K562 (cell line): ENCODE results near the gene ZNF652. TPM values are rescaled to one million over a fixed set of nuclear protein-coding genes. Genes with fewer than 3 reads are reported as not detected.

ENCODE experiments used
- ATAC-seq: fragments of 200-7000 bp; cut with Tn5 transposase; 3 replicates; pipeline ENCODE4 v1.9.1; 2020; ENCODE audit warnings: moderate library complexity
- BruUV-seq: library from RNA; stranded (reverse); fragments of 400-500 nt; replicated peaks from 2 replicates; lab custom pipeline; 2021; lab: Mats Ljungman, UMichigan
- CTCF ChIA-PET: fragments of 300-600 bp; formaldehyde crosslinking; extraction: SDS; loops from one replicate; lab custom pipeline; 2021; ENCODE audit warnings: low intra/inter-chr PET ratio; lab: Yijun Ruan, JAX
- POLR2A ChIA-PET: fragments of 300-600, 350-650 bp; sonication (Branson Sonifier 250); formaldehyde crosslinking; extraction: SDS; loops from one replicate; lab custom pipeline; 2021; ENCODE audit warnings: antibody characterized with exemption, inconsistent platforms; lab: Yijun Ruan, JAX
- DNase-seq, 4 experiments: peaks; one replicate each; pipeline versions ENCODE4 v3.0.0 to v3.0.0-alpha.2; 2011 to 2018; ENCODE audit warnings: low spot score in 3 of 4, mixed read lengths in 3 of 4; ENCODE audit errors: extremely low read depth in 1 of 4
- FAIRE-seq: peaks from 2 replicates; lab custom pipeline; 2011; peaks lifted over from hg19 to GRCh38; lab: Jason Lieb, UNC
- H2AFZ ChIP-seq: 2 replicates; pipeline ENCODE4 v1.6.0; 2011; ENCODE audit warnings: low read depth, low read length, control low read depth, inconsistent platforms
- H3K27ac ChIP-seq: fragments of 200-600 bp; 3 replicates; pipeline ENCODE4 v1.8.0; 2011; ENCODE audit warnings: low read depth, mild to moderate bottlenecking, control low read depth, inconsistent platforms, low read length, moderate library complexity, mixed read lengths; ENCODE audit errors: extremely low read depth
- H3K27me3 ChIP-seq, 2 experiments: fragments of 300-600 bp in 1 of 2; 2 replicates in 1 of 2; 3 replicates in 1 of 2; pipeline versions ENCODE4 v1.6.0 to v1.8.0; 2011; ENCODE audit warnings: inconsistent platforms in 2 of 2, low read length in 2 of 2, mild to moderate bottlenecking in 1 of 2, mixed read lengths in 1 of 2, moderate library complexity in 1 of 2; ENCODE audit not compliant: control insufficient read depth in 2 of 2, insufficient read depth in 2 of 2
- H3K36me3 ChIP-seq: fragments of 300-600 bp; 3 replicates; pipeline ENCODE4 v1.8.0; 2011; ENCODE audit warnings: mild to moderate bottlenecking, low read length, inconsistent platforms; ENCODE audit not compliant: control insufficient read depth, insufficient read depth
- H3K4me1 ChIP-seq, 2 experiments: fragments of 200-600 bp in 1 of 2; replicated peaks in 1 of 2; 2 replicates in 1 of 2; 3 replicates in 1 of 2; pipeline versions ENCODE4 v1.5.1 to v1.8.0; 2011; ENCODE audit warnings: inconsistent platforms in 2 of 2, low read length in 2 of 2, mild to moderate bottlenecking in 1 of 2, mixed read lengths in 1 of 2, moderate library complexity in 1 of 2; ENCODE audit not compliant: control insufficient read depth in 2 of 2, insufficient read depth in 2 of 2
- H3K4me2 ChIP-seq: 2 replicates; pipeline ENCODE4 v1.6.1; 2011; ENCODE audit warnings: low read length, control low read depth, inconsistent platforms, mixed read lengths; ENCODE audit not compliant: insufficient read depth
- H3K4me3 ChIP-seq: fragments of 200-600 bp; sonication (generic), shearing (Covaris generic); 2 replicates; pipeline ENCODE4 v1.5.1; 2016; ENCODE audit warnings: control low read depth, inconsistent platforms
- H3K79me2 ChIP-seq: fragments of 200-600 bp; 3 replicates; pipeline ENCODE4 v1.8.0; 2011; ENCODE audit warnings: low read length, inconsistent platforms; ENCODE audit not compliant: control insufficient read depth, insufficient read depth
- H3K9ac ChIP-seq, 2 experiments: 2 replicates each; pipeline versions ENCODE4 v1.6.0 to v1.6.1; 2011; ENCODE audit warnings: low read depth in 2 of 2, low read length in 2 of 2, control low read depth in 1 of 2, inconsistent platforms in 1 of 2, mild to moderate bottlenecking in 1 of 2, mixed read lengths in 1 of 2; ENCODE audit not compliant: insufficient read depth in 1 of 2
- H3K9me1 ChIP-seq: one replicate; pipeline ENCODE4 v1.6.0; 2011; ENCODE audit warnings: inconsistent platforms, mild to moderate bottlenecking, low read length, moderate library complexity; ENCODE audit not compliant: control insufficient read depth, insufficient read depth
- H3K9me3 ChIP-seq: replicated peaks from 2 replicates; pipeline ENCODE4 v1.5.1; 2011; ENCODE audit warnings: low read depth, low read length, inconsistent platforms; ENCODE audit not compliant: control insufficient read depth, insufficient read depth
- H4K20me1 ChIP-seq: replicated peaks from 2 replicates; pipeline ENCODE4 v1.6.1; 2011; ENCODE audit warnings: low read length, inconsistent platforms, mixed read lengths; ENCODE audit not compliant: control insufficient read depth, insufficient read depth
- CEBPB ChIP-seq: fragments of 450-650 bp; IDR thresholded peaks from 2 replicates; pipeline ENCODE4 v1.6.1; 2016; ENCODE audit warnings: missing genetic modification characterization, missing compliant biosample characterization
- CHD4 ChIP-seq: fragments of 200-600 bp; sonication (generic); IDR thresholded peaks from 3 replicates; pipeline ENCODE4 v1.6.1; 2012; ENCODE audit warnings: low read depth, mild to moderate bottlenecking, mixed read lengths, low read length, inconsistent platforms; ENCODE audit not compliant: insufficient read depth, insufficient replicate concordance, poor library complexity, severe bottlenecking
- ILK ChIP-seq: fragments of 450-650 bp; IDR thresholded peaks from 2 replicates; pipeline ENCODE4 v1.6.1; 2016; ENCODE audit warnings: missing genetic modification characterization, low read depth, mild to moderate bottlenecking, missing compliant biosample characterization, moderate library complexity, borderline replicate concordance
- PREB ChIP-seq: sonication (generic); formaldehyde crosslinking; IDR thresholded peaks from 2 replicates; pipeline ENCODE4 v1.8.1; 2023; ENCODE audit warnings: mild to moderate bottlenecking, missing genetic modification reagents
- SPI1 ChIP-seq: IDR thresholded peaks from 2 replicates; pipeline ENCODE4 v1.6.1; 2011; ENCODE audit warnings: low read depth, low read length, control low read depth, borderline replicate concordance
- STAT6 ChIP-seq: sonication (generic); formaldehyde crosslinking; IDR thresholded peaks from 2 replicates; pipeline ENCODE4 v1.8.1; 2023; ENCODE audit warnings: mild to moderate bottlenecking, missing genetic modification reagents
- WGBS: fragments of 100-300 bp; shearing (Covaris generic); methylation state at CpG from one replicate; pipeline ENCODE4 v1.1.6; 2016; ENCODE audit warnings: low coverage, mixed read lengths; ENCODE audit not compliant: insufficient coverage; ENCODE audit errors: missing lambda C conversion rate; 5-methylcytosine and 5-hydroxymethylcytosine counted together
- in situ Hi-C: fragments of 300-500 bp; cut with MboI; formaldehyde crosslinking; loops from 4 replicates; pipeline ENCODE4 v1.15.0; 2018; ENCODE audit warnings: inconsistent platforms, mixed read lengths
- intact Hi-C: fragments of 100-400 bp; cut with micrococcal nuclease; formaldehyde crosslinking; loops from 2 replicates; pipeline ENCODE4 v1.14.2; 2022
- polyA plus RNA-seq, 8 experiments: library from polyadenylated mRNA; depleted of rRNA in 4 of 8; stranded (reverse) in 5 of 8; unstranded in 3 of 8; fragments of >200 nt; fragmentation: Nextera tagmentation in 2 of 8; fragmentation: Illumina TruSeq in 1 of 8; extraction: Ambion mirVana in 2 of 8; extraction: Trizol in 1 of 8; gene quantifications; 2 replicates each; pipeline versions ENCODE4 v1.2.1 to v1.2.3, GENCODE V29; 2011 to 2014; ENCODE audit warnings: inconsistent platforms in 1 of 8, missing spikeins in 1 of 8
- total RNA-seq, 7 experiments: library from RNA; depleted of rRNA in 6 of 7; stranded (reverse); fragments of >200 nt in 6 of 7; fragmentation: Illumina TruSeq in 2 of 7; extraction: Trizol in 2 of 7; gene quantifications; 2 replicates each; pipeline versions ENCODE4 v1.2.1 to v1.2.3, GENCODE V29; 2011 to 2021; ENCODE audit warnings: low replicate concordance in 1 of 7

Gene ZNF652
- total and polyA plus RNA-seq, 9 of the 15 experiments (the other 6 are each of a cell fraction or from before 2014, with no cell fraction given): 5.1 to 15.5 (median 7.8) TPM

- Histone ChIP-seq H4K20me1 (no peaks in the 10 kb centered on the region), H3K27me3 (no peaks in the 10 kb centered on the region), H3K27ac (no peak overlapping the region), H3K36me3 (peaks cover 5% of the 10 kb centered on the region; the same call in 1 of the 3 replicates), H3K4me1 (peaks cover 1 to 8% of the 10 kb centered on the region in 2 experiments; a peak in 2 of 5 replicates), H3K4me3 (no peak overlapping the region), H3K4me2 (no peak overlapping the region), H3K9me3 (no peaks in the 10 kb centered on the region), H3K9ac (no peak overlapping the region), H3K79me2 (peaks cover 11% of the 10 kb centered on the region; the same call in 2 of the 3 replicates), H3K9me1 (peaks cover 3% of the 10 kb centered on the region), H2AFZ (no peak overlapping the region)
- DNase-seq (no peak), ATAC-seq (no peak), FAIRE-seq (peak; percentile 6)
- intact Hi-C loops (no loop called here), in situ Hi-C loops (no loop called here)
- CTCF ChIA-PET: no interaction called here
- no TSS peak for BruUV-seq
- peak; percentile 14; the same call in 1 of the 2 replicates for TF ChIP-seq CEBPB (tag)
- no peak for TF ChIP-seq STAT6 (CRISPR knock-in tag)
- no peak for TF ChIP-seq PREB (CRISPR knock-in tag)
- no peak for TF ChIP-seq ILK (tag)
- TF ChIP-seq CHD4: no peak
- TF ChIP-seq SPI1: no peak
- WGBS: 53% methylated on average over 5 of the region's 5 CpGs
- POLR2A ChIA-PET: no interaction called here
Measured at GRCh38 chr17:49344914-49345313, 17.1 kb downstream of the ZNF652 start.
